Heart left ventricle (tissue), 13 donors: ENCODE measurements around the gene HOXA2.

Experiments used
- POLR2A ChIP-seq, 2 donors: fragments of 450-650 bp; IDR thresholded peaks; one replicate each; pipeline ENCODE4 v1.6.1; 2017; ENCODE audit warnings: antibody characterized with exemption in 2 of 2, mild to moderate bottlenecking in 2 of 2, moderate library complexity in 2 of 2
- TF ChIP-seq, protein P1 (sequence below), 12 donors: fragments of 200-600 bp; sonication (generic) in 4 of 12; IDR thresholded peaks; one replicate each; pipeline versions ENCODE4 v1.5.0 to v1.8.0; 2018 to 2022; ENCODE audit warnings: antibody characterized with exemption in 12 of 12, mild to moderate bottlenecking in 5 of 12
- donor health status: ischemic (EF 13 %, LVEDD 7.1; RV severe dilation, severe dysfunction).
- donor health status: DM: no; HTN: yes; CAD: no.
- donor health status: DM: no; HTN: no; CAD: no.
- donor health status: ischemic (EF 25% LVEDD 6.9; RV normal size, moderate dysfunction).
- donor health status: ischemic (EF 25% LVEDD 5.7; RV mildly dilated, moderate dysfunction).
- donor health status: ischemic (EF 35%, LVEDD 5.7; RV mildly dilated, moderate dysfunction).
- donor health status: nonischemic (EF 11% LVEDD 7.7; RV severe dilation, severe dysfunction).
- donor health status: DM: yes; HTN: yes; CAD: no.
- donor health status: PGD.
- donor health status: ischemic (EF 29% LVEDD 5.4; RV normal size, mild dysfunction).
- donor health status: nonischemic (EF 23%, LVEDD 6.1; RV moderate dilation, normal function).

DNA sequence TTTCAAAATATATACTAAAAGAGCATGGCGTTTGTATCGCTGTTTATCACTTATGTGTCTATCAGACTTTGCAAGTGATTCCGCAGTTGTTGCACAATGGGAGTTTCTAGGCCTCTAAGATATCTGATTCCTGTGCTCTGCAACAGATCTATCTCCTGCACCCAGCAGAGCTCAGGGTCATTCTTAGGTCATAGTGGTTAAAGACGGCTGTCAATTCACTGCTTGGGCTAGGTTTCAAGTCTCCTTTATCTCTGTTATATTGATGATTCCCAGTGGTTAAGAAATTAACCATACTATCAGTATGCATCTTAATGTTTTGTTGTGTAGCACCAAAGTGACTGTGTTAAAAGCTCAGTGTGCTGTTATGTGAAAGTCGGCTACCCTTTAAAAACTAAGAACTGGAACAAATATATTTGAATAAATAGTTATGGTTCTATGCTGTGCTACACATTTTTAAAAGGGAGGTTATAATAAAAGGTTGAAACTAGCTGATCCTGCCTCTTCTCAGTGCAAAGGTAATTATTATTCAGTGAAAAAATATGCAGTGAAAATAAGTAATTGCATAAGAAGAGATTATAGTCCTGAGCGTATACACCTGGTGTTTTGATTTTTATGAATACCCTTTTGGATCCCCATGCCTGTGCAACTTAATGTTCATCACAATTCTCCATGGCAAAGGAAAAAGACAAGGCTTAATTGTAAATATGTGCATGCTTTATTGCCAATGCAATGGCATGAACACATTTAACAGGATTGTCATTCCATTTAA is 30.7 kb downstream of the HOXA2 start:
- TF ChIP-seq, protein P1, sequence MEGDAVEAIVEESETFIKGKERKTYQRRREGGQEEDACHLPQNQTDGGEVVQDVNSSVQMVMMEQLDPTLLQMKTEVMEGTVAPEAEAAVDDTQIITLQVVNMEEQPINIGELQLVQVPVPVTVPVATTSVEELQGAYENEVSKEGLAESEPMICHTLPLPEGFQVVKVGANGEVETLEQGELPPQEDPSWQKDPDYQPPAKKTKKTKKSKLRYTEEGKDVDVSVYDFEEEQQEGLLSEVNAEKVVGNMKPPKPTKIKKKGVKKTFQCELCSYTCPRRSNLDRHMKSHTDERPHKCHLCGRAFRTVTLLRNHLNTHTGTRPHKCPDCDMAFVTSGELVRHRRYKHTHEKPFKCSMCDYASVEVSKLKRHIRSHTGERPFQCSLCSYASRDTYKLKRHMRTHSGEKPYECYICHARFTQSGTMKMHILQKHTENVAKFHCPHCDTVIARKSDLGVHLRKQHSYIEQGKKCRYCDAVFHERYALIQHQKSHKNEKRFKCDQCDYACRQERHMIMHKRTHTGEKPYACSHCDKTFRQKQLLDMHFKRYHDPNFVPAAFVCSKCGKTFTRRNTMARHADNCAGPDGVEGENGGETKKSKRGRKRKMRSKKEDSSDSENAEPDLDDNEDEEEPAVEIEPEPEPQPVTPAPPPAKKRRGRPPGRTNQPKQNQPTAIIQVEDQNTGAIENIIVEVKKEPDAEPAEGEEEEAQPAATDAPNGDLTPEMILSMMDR (IDR thresholded peaks at IDR 0.05): no peak
- TF ChIP-seq POLR2A (IDR thresholded peaks at IDR 0.05): no peak
